ENCODE measurements around the gene LAMC3.
A peak's percentile ranks its signal among the peaks of the same experiment; 100 is the strongest.

Gene LAMC3

DNA sequence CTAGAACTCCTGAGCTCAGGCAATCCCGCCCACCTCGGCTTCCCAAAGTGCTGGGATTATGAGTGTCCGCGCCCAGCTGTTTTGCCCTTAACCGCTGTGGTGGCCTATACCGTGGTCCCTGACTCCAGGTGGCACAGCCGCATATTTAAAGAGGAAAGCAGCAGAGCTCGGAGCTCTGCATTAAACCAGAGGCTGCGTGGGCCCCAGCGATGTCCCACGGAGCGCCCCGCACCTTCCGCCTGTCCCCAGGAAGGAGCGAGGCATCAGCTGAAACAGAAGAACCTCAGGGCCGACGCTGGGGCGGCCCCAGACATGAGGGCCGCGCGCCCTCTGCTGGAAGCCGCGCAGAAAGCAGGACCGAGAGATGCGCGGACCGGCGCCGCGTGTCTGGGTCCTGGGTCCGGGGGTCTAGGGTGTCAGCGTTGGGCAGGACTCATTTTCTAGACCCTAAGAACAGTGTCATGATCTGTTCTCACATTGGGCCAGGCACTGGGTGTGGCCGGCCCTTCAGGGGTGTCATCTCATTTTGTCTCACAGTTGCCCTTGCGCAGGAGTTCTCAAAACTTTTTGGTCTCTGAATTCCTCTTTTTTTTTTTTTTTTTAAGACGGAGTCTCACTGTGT is 37.7 kb downstream of the LAMC3 start:
- FAIRE-seq (no peak), DNase-seq (ENCODE audit: insufficient read length) (peak; percentile 72)
- TF ChIP-seq POLR2A (IDR thresholded peaks at IDR 0.05; ENCODE audit: low read depth, low read length) (no peak), POLR2AphosphoS5 (IDR thresholded peaks at IDR 0.05; ENCODE audit: low read depth, low read length) (no peak), TAF1 (IDR thresholded peaks at IDR 0.05; ENCODE audit: borderline replicate concordance, low read depth, low read length) (no peak)

DNA sequence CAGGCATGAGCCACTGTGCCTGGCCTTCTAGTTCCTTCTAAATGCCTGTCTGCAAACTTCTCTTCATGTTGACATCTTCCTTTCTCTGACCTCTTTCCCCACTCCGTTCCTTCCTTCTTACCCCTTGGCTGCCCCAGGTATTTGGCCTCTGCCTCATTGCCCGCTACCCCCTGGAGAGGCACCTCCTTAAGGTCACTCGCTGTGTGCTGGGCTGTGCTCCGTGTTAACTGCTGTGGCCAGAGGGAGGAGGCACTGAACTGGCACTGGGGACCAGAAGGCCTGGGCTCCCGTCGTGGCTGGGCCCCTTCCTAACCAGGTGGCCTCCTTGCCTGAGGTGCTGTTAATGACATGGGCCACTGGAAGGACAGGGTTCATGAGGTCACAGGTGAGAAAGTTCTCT is 39.4 kb downstream of the LAMC3 start:
- no peak for DNase-seq (ENCODE audit: insufficient read length)
- FAIRE-seq: no peak
- TF ChIP-seq POLR2AphosphoS5 (IDR thresholded peaks at IDR 0.05; ENCODE audit: low read depth, low read length) (no peak), TAF1 (IDR thresholded peaks at IDR 0.05; ENCODE audit: borderline replicate concordance, low read depth, low read length) (no peak), POLR2A (IDR thresholded peaks at IDR 0.05; ENCODE audit: low read depth, low read length) (no peak)

GRCh38 chr9:131048820-131049219 is 39.8 kb downstream of the LAMC3 start:
- no peak for DNase-seq (ENCODE audit: insufficient read length)
- TF ChIP-seq POLR2AphosphoS5 (IDR thresholded peaks at IDR 0.05; ENCODE audit: low read depth, low read length) (no peak), POLR2A (IDR thresholded peaks at IDR 0.05; ENCODE audit: low read depth, low read length) (no peak), TAF1 (IDR thresholded peaks at IDR 0.05; ENCODE audit: borderline replicate concordance, low read depth, low read length) (no peak)
- FAIRE-seq: no peak

DNA sequence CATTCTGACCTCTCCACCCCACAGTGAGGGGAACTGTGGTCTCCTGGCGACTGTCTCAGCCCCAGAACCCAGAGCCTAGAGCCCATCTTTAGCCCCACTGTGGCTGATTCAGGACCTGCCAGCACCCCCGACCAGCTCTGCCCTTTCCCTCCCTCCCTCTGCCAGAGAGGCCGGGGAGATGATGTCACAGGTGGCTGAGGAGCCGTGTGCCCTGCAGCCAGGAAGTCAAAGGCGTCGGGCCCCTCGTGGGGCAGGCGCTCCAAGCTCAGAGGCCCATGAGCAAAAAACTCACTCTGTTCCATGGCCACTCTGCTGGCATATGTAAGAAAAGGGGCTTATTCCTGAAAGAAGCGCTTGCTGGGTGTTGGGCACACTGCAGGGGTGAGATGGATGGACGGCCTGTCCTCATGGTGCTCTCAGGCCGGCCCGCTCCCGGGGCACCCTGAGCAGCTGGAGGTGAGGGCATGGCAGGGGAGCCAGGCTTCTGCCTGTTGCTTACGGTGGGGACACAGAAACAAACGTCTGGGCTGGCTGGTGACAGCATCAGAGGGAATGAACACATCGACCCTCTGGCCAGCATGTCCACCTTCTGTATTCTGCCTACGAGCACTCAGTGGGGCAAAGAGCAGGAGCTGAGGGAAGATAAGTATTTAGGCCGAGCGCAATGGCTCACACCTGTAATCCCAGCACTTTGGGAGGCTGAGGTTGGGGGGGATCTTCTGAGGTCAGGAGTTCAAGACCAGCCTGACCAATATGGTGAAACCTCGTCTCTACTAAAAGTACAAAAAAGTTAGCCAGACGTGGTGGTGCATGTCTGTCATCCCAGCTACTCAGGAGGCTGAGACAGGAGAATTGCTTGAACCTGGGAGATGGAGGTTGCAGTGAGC is 41.1 kb downstream of the LAMC3 start:
- DNase-seq (ENCODE audit: insufficient read length): no peak
- FAIRE-seq: no peak
- TF ChIP-seq POLR2AphosphoS5 (IDR thresholded peaks at IDR 0.05; ENCODE audit: low read depth, low read length): no peak
- TF ChIP-seq TAF1 (IDR thresholded peaks at IDR 0.05; ENCODE audit: borderline replicate concordance, low read depth, low read length): no peak
- no peak for TF ChIP-seq POLR2A (IDR thresholded peaks at IDR 0.05; ENCODE audit: low read depth, low read length)

DNA sequence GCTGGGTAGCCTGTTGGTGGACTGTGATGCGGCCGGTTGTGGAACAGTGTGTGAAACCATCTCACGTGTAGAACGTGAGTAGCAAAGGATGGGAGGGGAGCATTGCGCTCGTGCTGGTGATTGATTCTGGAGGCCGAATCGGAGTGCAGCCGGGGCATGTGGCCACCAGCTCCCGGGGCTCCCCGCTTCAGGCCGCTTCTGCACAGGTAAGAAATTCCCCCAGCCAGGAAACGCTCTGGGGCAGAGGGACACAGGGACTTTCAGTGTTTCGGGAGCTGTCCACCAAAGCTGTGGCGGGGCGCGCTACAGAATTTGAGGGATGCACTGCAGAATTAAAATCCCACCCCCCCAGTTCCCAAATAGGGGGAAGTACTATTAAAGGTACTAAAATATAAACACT is 41.9 kb downstream of the LAMC3 start:
- DNase-seq (ENCODE audit: insufficient read length) (no peak), FAIRE-seq (no peak)
- TF ChIP-seq TAF1 (IDR thresholded peaks at IDR 0.05; ENCODE audit: borderline replicate concordance, low read depth, low read length) (no peak), POLR2AphosphoS5 (IDR thresholded peaks at IDR 0.05; ENCODE audit: low read depth, low read length) (no peak), POLR2A (IDR thresholded peaks at IDR 0.05; ENCODE audit: low read depth, low read length) (no peak)

DNA sequence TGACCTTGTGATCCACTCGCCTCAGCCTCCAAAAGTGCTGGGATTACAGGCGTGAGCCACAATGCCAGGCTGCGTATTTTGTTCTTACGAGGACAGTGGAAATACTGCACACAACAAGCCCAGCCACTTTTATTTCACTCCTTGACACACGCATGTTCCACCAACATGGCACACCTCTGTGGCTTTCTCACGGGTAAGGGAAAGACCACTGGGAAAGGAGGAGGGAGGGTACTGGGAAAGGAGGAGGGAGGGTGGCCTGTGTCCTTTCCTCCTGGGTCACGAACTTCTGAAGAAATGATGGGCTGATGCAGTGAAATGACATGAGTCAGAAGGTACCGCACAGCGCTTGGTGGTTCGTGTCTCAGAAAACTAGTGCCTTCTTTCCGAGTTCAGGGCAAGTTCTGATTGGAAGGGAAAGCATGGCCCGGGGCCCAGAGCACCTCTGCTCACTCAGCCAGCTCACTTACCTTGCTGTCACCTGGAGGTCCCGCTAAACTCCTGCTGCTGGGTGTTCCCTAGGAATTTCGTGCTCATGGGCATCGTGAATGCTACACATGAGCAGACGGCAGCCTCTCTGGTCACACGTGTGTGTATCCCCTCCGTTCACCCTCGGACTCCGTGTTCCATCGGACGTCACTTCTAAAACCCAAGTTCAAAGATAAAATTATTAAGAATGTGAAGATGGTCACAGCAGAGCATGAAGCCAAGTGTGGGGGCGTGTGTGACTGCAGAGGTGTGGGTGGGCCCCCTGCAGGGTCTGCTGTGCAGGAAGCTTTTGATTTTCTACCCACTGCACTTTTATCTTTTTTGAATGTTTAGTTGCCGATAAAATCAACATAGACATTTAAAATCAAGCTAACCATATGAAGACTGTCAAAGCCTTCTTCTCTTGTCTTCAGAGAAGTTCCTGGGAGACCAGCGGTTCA is 42.9 kb downstream of the LAMC3 start:
- FAIRE-seq (no peak), DNase-seq (ENCODE audit: insufficient read length) (no peak)
- TF ChIP-seq POLR2A (IDR thresholded peaks at IDR 0.05; ENCODE audit: low read depth, low read length) (no peak), TAF1 (IDR thresholded peaks at IDR 0.05; ENCODE audit: borderline replicate concordance, low read depth, low read length) (no peak), POLR2AphosphoS5 (IDR thresholded peaks at IDR 0.05; ENCODE audit: low read depth, low read length) (no peak)

DNA sequence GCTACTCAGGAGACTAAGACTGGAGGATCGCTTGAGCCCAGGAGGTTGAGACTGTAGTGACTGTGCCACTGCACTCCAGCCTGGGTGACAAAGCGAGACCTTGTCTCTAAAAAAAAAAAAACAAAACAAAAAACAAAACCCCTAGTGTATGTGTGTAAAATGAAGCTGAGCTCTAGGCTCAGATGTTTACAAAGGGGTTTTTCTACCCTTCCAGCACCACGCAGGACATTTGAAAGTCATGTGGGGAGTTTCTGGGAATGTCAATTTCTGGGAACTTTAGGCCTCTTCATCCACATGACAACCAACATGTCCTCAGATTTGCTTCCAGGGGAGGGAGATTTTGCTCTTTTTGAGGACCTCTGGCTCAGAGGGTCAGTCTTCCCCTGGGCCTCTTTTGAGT is 44.9 kb downstream of the LAMC3 start:
- DNase-seq (ENCODE audit: insufficient read length): no peak
- no peak for TF ChIP-seq POLR2AphosphoS5 (IDR thresholded peaks at IDR 0.05; ENCODE audit: low read depth, low read length)
- TF ChIP-seq TAF1 (IDR thresholded peaks at IDR 0.05; ENCODE audit: borderline replicate concordance, low read depth, low read length): no peak
- TF ChIP-seq POLR2A (IDR thresholded peaks at IDR 0.05; ENCODE audit: low read depth, low read length): no peak
- FAIRE-seq: no peak

- FAIRE-seq: no peak
- DNase-seq (ENCODE audit: insufficient read length): no peak
- TF ChIP-seq TAF1 (IDR thresholded peaks at IDR 0.05; ENCODE audit: borderline replicate concordance, low read depth, low read length) (no peak), POLR2AphosphoS5 (IDR thresholded peaks at IDR 0.05; ENCODE audit: low read depth, low read length) (no peak), POLR2A (IDR thresholded peaks at IDR 0.05; ENCODE audit: low read depth, low read length) (no peak)
Observed at GRCh38 chr9:131056781-131057506, 48.0 kb downstream of the LAMC3 start.

DNA sequence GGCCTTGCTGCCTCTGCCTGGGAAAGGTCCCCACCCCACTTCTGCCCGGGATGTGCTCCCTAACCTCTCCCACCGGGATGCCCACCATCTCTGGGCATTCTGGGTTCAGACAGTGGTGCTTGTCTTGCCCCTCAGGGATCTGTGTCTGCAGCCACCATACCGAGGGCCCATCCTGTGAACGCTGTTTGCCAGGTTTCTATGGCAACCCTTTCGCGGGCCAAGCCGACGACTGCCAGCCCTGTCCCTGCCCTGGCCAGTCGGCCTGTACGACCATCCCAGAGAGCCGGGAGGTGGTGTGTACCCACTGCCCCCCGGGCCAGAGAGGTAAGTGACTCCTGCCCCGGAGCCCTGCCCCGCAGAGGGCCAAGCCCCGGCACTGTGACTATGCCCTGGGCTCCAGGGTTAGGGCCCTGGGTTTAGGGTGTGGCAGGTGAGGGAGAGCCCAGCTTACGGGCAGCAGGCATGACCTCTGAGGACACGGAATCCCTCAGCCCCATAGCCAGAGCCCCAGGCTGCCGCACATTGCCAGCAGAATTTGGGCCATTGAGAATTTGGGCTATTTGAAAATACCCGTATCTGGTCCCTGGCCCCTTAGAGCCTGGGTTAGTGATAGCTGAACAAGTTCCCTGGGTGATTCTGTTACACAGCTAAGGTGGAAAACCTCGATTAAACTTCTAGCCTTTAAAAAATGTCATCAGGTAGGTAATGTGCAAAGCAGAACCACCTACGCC is 52.1 kb downstream of the LAMC3 start:
- FAIRE-seq: no peak
- TF ChIP-seq TAF1 (IDR thresholded peaks at IDR 0.05; ENCODE audit: borderline replicate concordance, low read depth, low read length) (no peak), POLR2AphosphoS5 (IDR thresholded peaks at IDR 0.05; ENCODE audit: low read depth, low read length) (no peak), POLR2A (IDR thresholded peaks at IDR 0.05; ENCODE audit: low read depth, low read length) (no peak)
- no peak for DNase-seq (ENCODE audit: insufficient read length)

- no peak for TF ChIP-seq POLR2A (IDR thresholded peaks at IDR 0.05; ENCODE audit: low read depth, low read length)
- no peak for TF ChIP-seq POLR2AphosphoS5 (IDR thresholded peaks at IDR 0.05; ENCODE audit: low read depth, low read length)
- no peak for TF ChIP-seq TAF1 (IDR thresholded peaks at IDR 0.05; ENCODE audit: borderline replicate concordance, low read depth, low read length)
- no peak for DNase-seq (ENCODE audit: insufficient read length)
- FAIRE-seq: no peak
Observed at GRCh38 chr9:131062969-131063368, 54.0 kb downstream of the LAMC3 start.

Data from GM12892 (cell line).